HepG2 (cell line): Measurements from ENCODE around the gene INHA. TPM values are rescaled to one million over a fixed set of nuclear protein-coding genes. Genes with fewer than 3 reads are reported as not detected.
A peak's percentile ranks its signal among the peaks of the same experiment; 100 is the strongest.

Source experiments
- BRD4 ChIP-seq: sonication (generic); formaldehyde crosslinking; IDR thresholded peaks from 2 replicates; pipeline ENCODE4 v1.4.0; 2020; ENCODE audit warnings: missing genetic modification reagents
- CCAR2 ChIP-seq: fragments of 200-400 bp; formaldehyde crosslinking; optimal IDR thresholded peaks from 2 replicates; pipeline ENCODE3; 2018; ENCODE audit warnings: low read depth, mild to moderate bottlenecking, low read length, moderate library complexity
- DNMT1 ChIP-seq: sonication (generic); formaldehyde crosslinking; IDR thresholded peaks from 2 replicates; pipeline ENCODE4 v1.5.1; 2020; ENCODE audit warnings: mild to moderate bottlenecking, missing genetic modification reagents
- EED ChIP-seq: sonication (generic); formaldehyde crosslinking; IDR thresholded peaks from 2 replicates; pipeline ENCODE4 v1.5.0; 2020; ENCODE audit warnings: mild to moderate bottlenecking, missing genetic modification reagents
- HMGXB3 ChIP-seq: sonication (generic); formaldehyde crosslinking; IDR thresholded peaks from 2 replicates; pipeline ENCODE4 v1.4.0; 2020; ENCODE audit warnings: missing genetic modification reagents, borderline replicate concordance
- HNRNPL ChIP-seq: fragments of 200-400 bp; formaldehyde crosslinking; IDR thresholded peaks from 2 replicates; pipeline ENCODE4 v1.6.1; 2017; ENCODE audit warnings: mild to moderate bottlenecking, low read depth, low read length
- HOXA5 ChIP-seq: sonication (generic); formaldehyde crosslinking; IDR thresholded peaks from 2 replicates; pipeline ENCODE4 v1.4.0; 2020; ENCODE audit warnings: missing genetic modification reagents
- MEIS1 ChIP-seq: sonication (generic); formaldehyde crosslinking; IDR thresholded peaks from 2 replicates; pipeline ENCODE4 v1.9.0; 2021; ENCODE audit warnings: mild to moderate bottlenecking, missing genetic modification reagents, moderate library complexity, borderline replicate concordance
- RFXAP ChIP-seq: sonication (generic); formaldehyde crosslinking; IDR thresholded peaks from 2 replicates; pipeline ENCODE4 v1.4.0; 2020; ENCODE audit warnings: missing genetic modification reagents, borderline replicate concordance
- ZBTB20 ChIP-seq: sonication (generic); formaldehyde crosslinking; IDR thresholded peaks from 2 replicates; pipeline ENCODE4 v1.8.1; 2023; ENCODE audit warnings: missing genetic modification reagents, low read depth, mild to moderate bottlenecking, borderline replicate concordance
- ZNF235 ChIP-seq: sonication (generic); formaldehyde crosslinking; IDR thresholded peaks from 2 replicates; pipeline ENCODE4 v1.8.1; 2023; ENCODE audit warnings: mild to moderate bottlenecking, missing genetic modification reagents, borderline replicate concordance
- ZNF33A ChIP-seq: sonication (generic); formaldehyde crosslinking; IDR thresholded peaks from 2 replicates; pipeline ENCODE4 v1.5.1; 2020; ENCODE audit warnings: missing genetic modification reagents, mild to moderate bottlenecking, moderate library complexity, borderline replicate concordance
- ZNF512 ChIP-seq: sonication (generic); formaldehyde crosslinking; IDR thresholded peaks from 2 replicates; pipeline ENCODE4 v1.4.0; 2020; ENCODE audit warnings: mild to moderate bottlenecking, missing genetic modification reagents
- ZNF562 ChIP-seq: sonication (generic); formaldehyde crosslinking; IDR thresholded peaks from 2 replicates; pipeline ENCODE4 v1.8.0; 2022; ENCODE audit warnings: missing genetic modification reagents, borderline replicate concordance
- ZNF574 ChIP-seq: sonication (generic); formaldehyde crosslinking; IDR thresholded peaks from 2 replicates; pipeline ENCODE4 v1.4.0; 2020; ENCODE audit warnings: missing genetic modification reagents
- ZNF589 ChIP-seq: sonication (generic); formaldehyde crosslinking; conservative IDR thresholded peaks from 2 replicates; pipeline ENCODE4 v1.8.0; 2022; ENCODE audit warnings: mild to moderate bottlenecking, moderate library complexity, missing genetic modification reagents
- ZNF7 ChIP-seq: IDR thresholded peaks from 2 replicates; pipeline ENCODE4 v1.6.1; 2016; ENCODE audit warnings: missing biosample characterization, missing genetic modification reagents
- ZNF883 ChIP-seq: sonication (generic); formaldehyde crosslinking; IDR thresholded peaks from 2 replicates; pipeline ENCODE4 v1.5.1; 2020; ENCODE audit warnings: mild to moderate bottlenecking, missing genetic modification reagents; ENCODE audit errors: not compliant biosample characterization
- ZZZ3 ChIP-seq: sonication (generic); formaldehyde crosslinking; IDR thresholded peaks from 2 replicates; pipeline ENCODE4 v1.4.0; 2020; ENCODE audit warnings: missing genetic modification reagents, mild to moderate bottlenecking, borderline replicate concordance
- polyA plus RNA-seq, 8 experiments: library from polyadenylated mRNA; depleted of rRNA in 3 of 8; stranded (reverse) in 7 of 8; unstranded in 1 of 8; fragments of >200 nt; fragmentation: Illumina TruSeq in 4 of 8; extraction: Trizol in 4 of 8; gene quantifications; 2 replicates each; pipeline versions ENCODE4 v1.2.1 to v1.2.3, GENCODE V29; 2011 to 2016; ENCODE audit warnings: low read depth in 4 of 8, missing spikeins in 1 of 8, mixed read lengths in 1 of 8; ENCODE audit not compliant: insufficient read depth in 1 of 8
- total RNA-seq, 5 experiments: library from RNA; depleted of rRNA; stranded (reverse); fragments of >200 nt; fragmentation: Illumina TruSeq; extraction: Trizol; gene quantifications; 2 replicates each; pipeline ENCODE4 v1.2.3, GENCODE V29; 2016; ENCODE audit warnings: low read depth in 1 of 5

Gene INHA
- total and polyA plus RNA-seq, 2 of the 13 experiments (the other 11 are each of a cell fraction or from before 2014, with no cell fraction given): 4.1 to 15.2 TPM

GRCh38 chr2:219571311-219572236, 536 bp upstream of the INHA start, which contains the start of gene OBSL1 (continued):
- TF ChIP-seq ZNF589 (CRISPR knock-in tag) (peak; percentile 95; the same call in 1 of the 2 replicates), ZNF7 (CRISPR knock-in tag) (no peak), ZNF562 (no peak), ZNF33A (no peak), DNMT1 (peak; percentile 31; the same call in 1 of the 2 replicates), ZNF235 (CRISPR knock-in tag) (0 out of 2 replicates have a peak, but pooled peaks have one; percentile 72), ZNF512 (no peak), ZBTB20 (peak; percentile 81; the same call in 1 of the 2 replicates), ZZZ3 (0 out of 2 replicates have a peak, but pooled peaks have one; percentile 41), ZNF883 (CRISPR knock-in tag) (peak; percentile 79), RFXAP (CRISPR knock-in tag) (0 out of 2 replicates have a peak, but pooled peaks have one; percentile 29), MEIS1 (no peak; the same call in 1 of the 2 replicates), HMGXB3 (no peak), CCAR2 (peak; percentile 90), ZNF574 (CRISPR knock-in tag) (peak; percentile 64), EED (CRISPR knock-in tag) (peak; percentile 17; the same call in 1 of the 2 replicates), HOXA5 (no peak), BRD4 (CRISPR knock-in tag) (peak; percentile 12; the same call in 1 of the 2 replicates), HNRNPL (peak; percentile 18; the same call in 1 of the 2 replicates)
